A549 (cell line): ENCODE measurements around the gene MUC5B. TPM values are rescaled to one million over a fixed set of nuclear protein-coding genes. Genes with fewer than 3 reads are reported as not detected.

Experiments used
- ATAC-seq, 2 experiments: fragments of 200-7000 bp in 1 of 2; fragments of >200 bp in 1 of 2; cut with Nextera tagmentation in 1 of 2; cut with Tn5 transposase in 1 of 2; 3 replicates each; pipeline versions ENCODE4 v1.8.0 to v1.9.1; 2018 to 2020; ENCODE audit warnings: mild to moderate bottlenecking in 1 of 2, moderate library complexity in 1 of 2
- CTCF ChIA-PET: fragments of 300-600 bp; sonication (Branson Sonifier 250); formaldehyde crosslinking; extraction: SDS; loops from one replicate; lab custom pipeline; 2021; ENCODE audit warnings: antibody characterized with exemption, inconsistent platforms; lab: Yijun Ruan, JAX
- POLR2A ChIA-PET: fragments of 350-600 bp; formaldehyde crosslinking; extraction: SDS; loops from one replicate; lab custom pipeline; 2021; ENCODE audit warnings: antibody characterized with exemption, inconsistent platforms; lab: Yijun Ruan, JAX
- DNase-seq, 2 experiments: peaks; one replicate each; pipeline versions ENCODE4 v3.0.0 to v3.0.0-alpha.2; 2011 to 2016; ENCODE audit warnings: low read depth in 1 of 2, low spot score in 1 of 2
- FAIRE-seq: peaks from 2 replicates; lab custom pipeline; 2011; peaks lifted over from hg19 to GRCh38; lab: Jason Lieb, UNC
- H3K27ac ChIP-seq, 2 experiments: fragments of >200 bp; sonication (Bioruptor Twin); formaldehyde crosslinking; 3 replicates each; pipeline ENCODE4 v1.5.1; 2016 to 2017
- H3K4me1 ChIP-seq: fragments of >200 bp; sonication (Bioruptor Twin); formaldehyde crosslinking; 3 replicates; pipeline ENCODE4 v1.6.1; 2016
- H3K4me2 ChIP-seq: fragments of >200 bp; sonication (Bioruptor Twin); formaldehyde crosslinking; 3 replicates; pipeline ENCODE4 v1.6.1; 2016
- H3K4me3 ChIP-seq: fragments of >200 bp; sonication (Bioruptor Twin); formaldehyde crosslinking; 3 replicates; pipeline ENCODE4 v1.5.1; 2016
- H3K9me3 ChIP-seq: fragments of >200 bp; sonication (Bioruptor Twin); formaldehyde crosslinking; 3 replicates; pipeline ENCODE4 v1.6.1; 2016
- CEBPB ChIP-seq, 2 experiments: fragments of >200 bp in 1 of 2; sonication (Bioruptor Twin) in 1 of 2; formaldehyde crosslinking in 1 of 2; IDR thresholded peaks; 2 replicates each; pipeline ENCODE4 v1.6.1; 2012 to 2016
- EHF ChIP-seq: fragments of 250-450 bp; sonication (Bioruptor Pico); IDR thresholded peaks from 2 replicates; pipeline ENCODE4 v1.5.0; 2020; ENCODE audit warnings: mild to moderate bottlenecking
- FOSL2 ChIP-seq, 2 experiments: fragments of 450-650 bp in 1 of 2; fragments of >200 bp in 1 of 2; sonication (Bioruptor Twin) in 1 of 2; formaldehyde crosslinking; IDR thresholded peaks; 2 replicates each; pipeline versions ENCODE4 v1.5.0 to v1.6.1; 2016 to 2020; ENCODE audit warnings: mild to moderate bottlenecking in 1 of 2, moderate library complexity in 1 of 2
- FOXS1 ChIP-seq: fragments of 250-450 bp; sonication (Bioruptor Pico); IDR thresholded peaks from 2 replicates; pipeline ENCODE4 v1.5.0; 2020; ENCODE audit warnings: mild to moderate bottlenecking, moderate library complexity
- GATA3 ChIP-seq: IDR thresholded peaks from 2 replicates; pipeline ENCODE4 v1.6.1; 2012; ENCODE audit warnings: borderline replicate concordance
- KDM5A ChIP-seq: fragments of 200-600 bp; sonication (generic); IDR thresholded peaks from 2 replicates; pipeline ENCODE4 v1.6.1; 2016; ENCODE audit warnings: antibody characterized with exemption, mild to moderate bottlenecking
- MAFK ChIP-seq: fragments of 450-650 bp; IDR thresholded peaks from 2 replicates; pipeline ENCODE4 v1.6.1; 2014; ENCODE audit not compliant: partially characterized antibody
- NFE2L2 ChIP-seq: fragments of 150-350 bp; conservative IDR thresholded peaks from 2 replicates; pipeline ENCODE4 v1.6.1; 2014; ENCODE audit warnings: low read length
- PHF8 ChIP-seq: fragments of 200-600 bp; sonication (generic); IDR thresholded peaks from 2 replicates; pipeline ENCODE4 v1.6.1; 2016; ENCODE audit warnings: low read depth, mild to moderate bottlenecking, antibody characterized with exemption, moderate library complexity, borderline replicate concordance
- RCOR1 ChIP-seq: fragments of 150-350 bp; IDR thresholded peaks from 2 replicates; pipeline ENCODE4 v1.6.1; 2014; ENCODE audit warnings: antibody characterized with exemption, low read length, low read depth
- SMC3 ChIP-seq: fragments of >200 bp; sonication (Bioruptor Twin); formaldehyde crosslinking; IDR thresholded peaks from 3 replicates; pipeline ENCODE4 v1.6.1; 2018; ENCODE audit warnings: inconsistent platforms
- WGBS: methylation state at CpG from one replicate; pipeline ENCODE4 v1.1.6; 2017; ENCODE audit errors: missing lambda C conversion rate; 5-methylcytosine and 5-hydroxymethylcytosine counted together
- polyA plus RNA-seq, 4 experiments: library from polyadenylated mRNA; depleted of rRNA in 3 of 4; stranded (reverse); fragments of >200 nt; fragmentation: RNase III in 1 of 4; extraction: RNeasy Plus Mini Kit Qiagen cat#74134 plus additional on column Dnase treatment in 1 of 4; gene quantifications; 2 replicates in 3 of 4; 3 replicates in 1 of 4; pipeline ENCODE4 v1.2.3, GENCODE V29; 2011 to 2017
- TF ChIP-seq, protein P1 (sequence below): IDR thresholded peaks from 2 replicates; pipeline ENCODE4 v1.6.1; 2012; ENCODE audit warnings: low read depth, borderline replicate concordance
- TF ChIP-seq, protein P2 (sequence below): fragments of 150-350 bp; IDR thresholded peaks from 2 replicates; pipeline ENCODE4 v1.6.1; 2014; ENCODE audit warnings: low read depth, mild to moderate bottlenecking, low read length
- TF ChIP-seq, protein P3 (sequence below): fragments of 250-450 bp; sonication (Bioruptor Pico); IDR thresholded peaks from 2 replicates; pipeline ENCODE4 v1.5.0; 2021; ENCODE audit warnings: mild to moderate bottlenecking, moderate library complexity, borderline replicate concordance
- TF ChIP-seq, protein P4 (sequence below): fragments of 250-450 bp; sonication (Bioruptor Pico); IDR thresholded peaks from 2 replicates; pipeline ENCODE4 v1.5.0; 2020; ENCODE audit warnings: low read depth, mild to moderate bottlenecking, moderate library complexity

Gene MUC5B
- polyA plus RNA-seq, 2 of the 4 experiments (the other 2 are of a cell fraction) = 0.85 to 1.4 TPM

DNA sequence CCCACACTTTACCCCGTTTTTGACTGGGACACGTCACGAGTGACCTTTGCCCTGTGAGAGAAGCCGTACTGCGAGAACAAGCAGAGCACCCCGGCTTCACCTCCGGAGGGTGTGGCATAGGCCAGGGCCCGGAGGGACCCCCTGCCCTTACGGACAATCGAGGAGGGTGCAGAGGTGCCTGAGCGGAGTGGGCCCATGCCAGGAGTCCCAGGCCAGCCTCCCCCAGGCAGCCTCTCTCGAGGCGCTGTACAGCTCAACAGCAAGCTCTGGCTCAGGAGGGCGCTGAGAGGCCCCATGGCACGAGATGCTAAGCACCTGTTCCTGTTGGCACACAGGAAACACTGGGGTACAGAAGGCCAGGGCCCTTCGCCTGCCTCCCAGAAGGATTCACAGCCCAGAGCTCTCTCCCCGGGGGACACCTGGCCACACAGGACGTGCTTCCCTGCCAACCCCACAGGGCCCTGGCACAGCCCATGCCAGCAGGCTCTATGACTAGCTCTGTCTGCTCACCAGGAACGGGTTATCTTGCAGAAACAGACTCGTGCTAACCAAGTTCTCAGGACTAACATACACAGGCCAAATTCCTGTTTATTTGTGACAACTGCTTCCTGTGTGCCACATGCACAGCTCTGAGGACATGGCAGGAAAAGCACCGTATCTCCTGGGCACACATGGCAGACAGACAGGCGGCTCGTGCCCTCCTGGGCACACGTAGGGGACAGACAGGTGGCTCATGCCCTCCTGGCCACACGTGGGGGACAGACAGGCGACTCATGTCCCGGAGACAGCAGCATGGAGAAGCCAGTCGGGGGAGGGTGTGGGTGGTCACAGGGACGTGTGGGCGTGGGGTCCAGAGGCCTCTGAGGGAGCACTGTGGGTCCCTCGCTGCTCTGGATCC, 75.0 kb downstream of the MUC5B start:
- FAIRE-seq (no peak), ATAC-seq (no peak), DNase-seq (no peak)
- H3K27ac ChIP-seq = no peak overlapping the region
- H3K4me1 ChIP-seq = peaks cover 24% of the 10 kb centered on the region
- WGBS = 86% methylated on average over 30 of the region's 31 CpGs
- CTCF ChIA-PET = interaction anchor here (1.1 to 1.2 kb wide), 2 partner anchors 77 to 217 kb away, joined by 3 read pairs; no protein-coding TSS in a partner anchor
- H3K4me3 ChIP-seq = no peak overlapping the region
- TF ChIP-seq MAFK (no peak), PHF8 (no peak), FOSL2 (IDR thresholded peaks at IDR 0.05) (no peak), FOSL2 (CRISPR knock-in tag; IDR thresholded peaks at IDR 0.05) (no peak), SMC3 (no peak), FOXS1 (no peak), RCOR1 (no peak), NFE2L2 (no peak), GATA3 (no peak)
- TF ChIP-seq, protein P1, sequence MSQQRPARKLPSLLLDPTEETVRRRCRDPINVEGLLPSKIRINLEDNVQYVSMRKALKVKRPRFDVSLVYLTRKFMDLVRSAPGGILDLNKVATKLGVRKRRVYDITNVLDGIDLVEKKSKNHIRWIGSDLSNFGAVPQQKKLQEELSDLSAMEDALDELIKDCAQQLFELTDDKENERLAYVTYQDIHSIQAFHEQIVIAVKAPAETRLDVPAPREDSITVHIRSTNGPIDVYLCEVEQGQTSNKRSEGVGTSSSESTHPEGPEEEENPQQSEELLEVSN = no peak
- TF ChIP-seq, protein P2, sequence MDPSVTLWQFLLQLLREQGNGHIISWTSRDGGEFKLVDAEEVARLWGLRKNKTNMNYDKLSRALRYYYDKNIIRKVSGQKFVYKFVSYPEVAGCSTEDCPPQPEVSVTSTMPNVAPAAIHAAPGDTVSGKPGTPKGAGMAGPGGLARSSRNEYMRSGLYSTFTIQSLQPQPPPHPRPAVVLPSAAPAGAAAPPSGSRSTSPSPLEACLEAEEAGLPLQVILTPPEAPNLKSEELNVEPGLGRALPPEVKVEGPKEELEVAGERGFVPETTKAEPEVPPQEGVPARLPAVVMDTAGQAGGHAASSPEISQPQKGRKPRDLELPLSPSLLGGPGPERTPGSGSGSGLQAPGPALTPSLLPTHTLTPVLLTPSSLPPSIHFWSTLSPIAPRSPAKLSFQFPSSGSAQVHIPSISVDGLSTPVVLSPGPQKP = no peak
- H3K4me2 ChIP-seq = no peak overlapping the region
- POLR2A ChIA-PET = no interaction called here
- H3K9me3 ChIP-seq = no peaks in the 10 kb centered on the region

DNA sequence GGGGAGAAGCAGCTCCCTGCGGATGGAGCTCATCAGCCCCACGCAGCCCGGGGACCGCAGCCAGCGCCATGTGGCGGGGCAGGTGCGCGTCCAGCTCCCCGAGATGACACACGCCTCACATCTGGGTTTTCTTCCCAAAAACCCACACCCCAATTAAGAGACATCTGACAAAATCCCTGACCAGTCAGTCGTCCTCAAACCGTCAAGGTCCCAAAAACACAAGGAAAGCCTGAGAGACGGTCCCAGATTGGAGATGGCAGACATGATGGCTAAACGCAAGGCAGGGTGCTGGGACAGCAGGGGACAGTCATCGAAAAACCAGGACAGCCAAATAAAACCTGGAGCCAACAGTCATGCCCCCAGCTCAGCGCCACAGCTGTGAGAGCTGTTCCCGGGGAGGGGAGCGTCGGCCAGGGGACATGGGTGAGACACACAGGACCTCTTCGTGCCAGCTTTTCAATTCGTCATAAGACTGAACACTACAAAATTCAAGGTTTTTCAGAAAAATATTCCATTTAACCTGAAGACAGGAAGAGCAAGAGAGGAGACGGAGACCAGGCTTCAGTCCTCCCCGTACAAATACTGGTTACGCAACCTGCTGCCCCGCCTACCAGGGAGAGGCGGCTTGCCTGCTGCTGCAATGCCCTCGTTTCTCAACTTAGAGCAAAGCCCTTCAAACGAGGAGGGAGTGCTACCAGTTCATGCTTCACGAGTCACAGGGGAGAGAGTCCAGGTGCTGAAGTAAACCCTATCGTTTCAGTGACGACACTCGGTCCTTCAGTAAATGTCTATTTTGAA, 76.0 kb downstream of the MUC5B start:
- Histone ChIP-seq H3K4me2 (peak overlapping the region; percentile 52), H3K27ac (peak overlapping the region in 1 of 2 experiments; percentile 63; a peak in 4 of 6 replicates), H3K9me3 (no peaks in the 10 kb centered on the region), H3K4me3 (no peak overlapping the region), H3K4me1 (peaks cover 34% of the 10 kb centered on the region)
- peak; percentile 13 for FAIRE-seq
- TF ChIP-seq, protein P3, sequence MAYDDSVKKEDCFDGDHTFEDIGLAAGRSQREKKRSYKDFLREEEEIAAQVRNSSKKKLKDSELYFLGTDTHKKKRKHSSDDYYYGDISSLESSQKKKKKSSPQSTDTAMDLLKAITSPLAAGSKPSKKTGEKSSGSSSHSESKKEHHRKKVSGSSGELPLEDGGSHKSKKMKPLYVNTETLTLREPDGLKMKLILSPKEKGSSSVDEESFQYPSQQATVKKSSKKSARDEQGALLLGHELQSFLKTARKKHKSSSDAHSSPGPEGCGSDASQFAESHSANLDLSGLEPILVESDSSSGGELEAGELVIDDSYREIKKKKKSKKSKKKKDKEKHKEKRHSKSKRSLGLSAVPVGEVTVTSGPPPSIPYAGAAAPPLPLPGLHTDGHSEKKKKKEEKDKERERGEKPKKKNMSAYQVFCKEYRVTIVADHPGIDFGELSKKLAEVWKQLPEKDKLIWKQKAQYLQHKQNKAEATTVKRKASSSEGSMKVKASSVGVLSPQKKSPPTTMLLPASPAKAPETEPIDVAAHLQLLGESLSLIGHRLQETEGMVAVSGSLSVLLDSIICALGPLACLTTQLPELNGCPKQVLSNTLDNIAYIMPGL (CRISPR knock-in tag) = no peak
- TF ChIP-seq, protein P4, sequence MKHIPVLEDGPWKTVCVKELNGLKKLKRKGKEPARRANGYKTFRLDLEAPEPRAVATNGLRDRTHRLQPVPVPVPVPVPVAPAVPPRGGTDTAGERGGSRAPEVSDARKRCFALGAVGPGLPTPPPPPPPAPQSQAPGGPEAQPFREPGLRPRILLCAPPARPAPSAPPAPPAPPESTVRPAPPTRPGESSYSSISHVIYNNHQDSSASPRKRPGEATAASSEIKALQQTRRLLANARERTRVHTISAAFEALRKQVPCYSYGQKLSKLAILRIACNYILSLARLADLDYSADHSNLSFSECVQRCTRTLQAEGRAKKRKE (CRISPR knock-in tag) = no peak
- peak; percentile 97 to 99 for TF ChIP-seq CEBPB (IDR thresholded peaks at IDR 0.05)
- 55% methylated on average over 32 of the region's 32 CpGs for WGBS
- peak; percentile 87 to 88 for ATAC-seq
- DNase-seq = peak; percentile 73 to 76
- CTCF ChIA-PET = interaction anchor here (0.6 to 1.1 kb wide), 2 partner anchors 216 to 347 kb away, joined by 3 to 4 read pairs; no protein-coding TSS in a partner anchor
- POLR2A ChIA-PET = interaction anchor here (0.5 to 0.9 kb wide), 2 partner anchors 10 to 75 kb away, joined by 3 read pairs; partner anchors contain the start of gene TOLLIP

DNA sequence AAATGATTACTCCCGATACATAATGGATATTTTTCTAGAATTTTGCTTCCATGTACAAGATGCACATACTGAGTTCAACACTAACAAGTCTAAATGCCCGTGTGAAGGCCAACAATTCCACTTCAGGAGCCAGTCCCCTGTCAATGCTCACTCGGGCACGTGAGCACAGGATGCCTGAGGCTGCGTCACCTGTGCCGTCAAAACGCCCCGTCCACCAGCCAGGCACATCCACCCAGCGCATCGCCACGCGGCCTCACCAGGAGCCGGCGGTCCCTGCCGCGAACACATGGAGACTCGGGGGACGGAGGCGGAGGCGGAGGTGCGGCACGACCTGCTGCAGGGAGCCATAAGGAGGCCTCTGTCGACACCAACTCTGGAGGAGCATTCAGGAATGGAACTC, 76.8 kb downstream of the MUC5B start:
- DNase-seq = no peak
- no peak for FAIRE-seq
- H3K4me1 ChIP-seq = peaks cover 42% of the 10 kb centered on the region
- ATAC-seq = no peak
- TF ChIP-seq KDM5A (no peak), MAFK (no peak), EHF (CRISPR knock-in tag) (no peak), FOXS1 (no peak)
- TF ChIP-seq, all 56 proteins: peak for 0
- POLR2A ChIA-PET = no interaction called here
- peak overlapping the region in 1 of 2 experiments; percentile 56; a peak in 3 of 6 replicates for H3K27ac ChIP-seq
- WGBS = 90% methylated on average over 23 of the region's 23 CpGs
- CTCF ChIA-PET = no interaction called here
- no peak overlapping the region for H3K4me3 ChIP-seq
- peak overlapping the region; percentile 52 for H3K4me2 ChIP-seq
- no peaks in the 10 kb centered on the region for H3K9me3 ChIP-seq
